Omental fat pad (tissue), 4 donors: ENCODE results near the gene MOGAT2. TPM values are rescaled to one million over a fixed set of nuclear protein-coding genes. Genes with fewer than 3 reads are reported as not detected.

Experiments used
- ATAC-seq: fragments of 150-250 bp; one replicate; pipeline ENCODE4 v1.9.1; 2016; ENCODE audit warnings: mild to moderate bottlenecking, moderate library complexity; ENCODE audit not compliant: low FRiP score
- DNase-seq: peaks from one replicate; pipeline ENCODE4 v3.0.0-alpha.2; 2019; ENCODE audit warnings: low spot score
- CTCF ChIP-seq, 3 donors: fragments of 450-650 bp; IDR thresholded peaks; one replicate each; pipeline ENCODE4 v1.5.1; 2016 to 2017; ENCODE audit warnings: antibody characterized with exemption in 3 of 3, mild to moderate bottlenecking in 3 of 3, moderate library complexity in 2 of 3
- total RNA-seq, 4 donors: library from RNA; depleted of rRNA; stranded (reverse); fragments of >200 nt; gene quantifications; one replicate each; pipeline ENCODE4 v1.1.0, GENCODE V29; 2016

MOGAT2 gene
- total RNA-seq, 4 donors from 2014 or later, result not detected

DNA sequence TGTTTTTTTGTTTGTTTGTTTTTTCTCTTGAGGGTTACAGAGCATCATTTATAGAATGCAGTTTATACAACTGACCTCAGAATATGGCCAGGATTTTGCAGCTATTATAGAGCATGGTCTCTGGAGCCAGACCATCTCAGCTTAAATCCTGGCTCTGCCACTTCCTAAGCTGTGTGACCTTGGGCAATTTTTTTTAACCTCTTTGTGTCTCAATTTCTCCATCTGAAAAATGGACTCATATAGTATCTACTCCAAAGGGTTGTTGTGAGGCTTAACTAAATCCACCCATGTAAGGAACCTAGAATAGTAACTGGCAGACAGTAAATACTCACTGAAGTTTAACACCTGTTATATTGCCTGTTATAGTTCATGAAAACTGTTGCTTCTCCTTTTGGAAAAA, 42.6 kb downstream of the MOGAT2 start:
- TF ChIP-seq CTCF (IDR thresholded peaks at IDR 0.05), result no peak
- DNase-seq, result no peak
- ATAC-seq, result no peak

DNA sequence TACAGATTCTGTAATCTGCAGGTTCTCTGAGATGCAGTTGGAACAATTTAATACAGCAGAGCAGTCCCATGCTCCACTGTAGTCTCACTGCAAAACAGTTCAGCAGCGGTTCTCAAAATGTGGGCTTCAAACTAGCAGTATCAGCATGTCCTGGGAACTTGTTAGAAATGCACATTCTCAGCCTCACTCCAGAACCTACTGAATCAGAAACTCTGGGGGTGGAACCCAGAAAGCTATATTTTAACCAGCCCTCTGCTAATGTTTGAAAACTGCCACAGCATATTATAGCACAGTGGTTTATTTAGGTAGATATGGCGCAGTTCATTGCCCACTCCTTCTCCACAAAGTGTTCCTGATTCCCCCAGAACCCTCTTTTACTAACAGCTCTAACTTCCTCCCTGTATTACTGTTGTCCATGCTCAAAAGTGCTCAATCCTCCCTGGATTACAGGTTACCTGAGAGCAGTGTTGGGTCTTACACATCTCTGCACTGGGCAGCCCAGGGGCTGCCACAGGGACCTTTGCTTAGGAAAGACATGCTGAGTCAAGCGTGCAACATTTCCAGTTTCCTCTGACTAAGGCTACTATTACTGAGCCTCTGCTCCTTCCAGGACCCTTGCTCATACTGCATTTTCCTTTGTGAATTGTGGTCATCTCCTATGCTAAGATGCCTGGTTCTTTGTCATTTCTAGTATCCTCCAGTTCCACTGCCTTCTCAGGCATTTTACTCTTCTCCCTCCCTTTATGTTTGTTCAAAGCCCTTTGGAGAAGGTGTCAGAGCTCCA, 43.3 kb downstream of the MOGAT2 start:
- TF ChIP-seq CTCF (IDR thresholded peaks at IDR 0.05), result no peak
- ATAC-seq (no peak), DNase-seq (no peak)

DNA sequence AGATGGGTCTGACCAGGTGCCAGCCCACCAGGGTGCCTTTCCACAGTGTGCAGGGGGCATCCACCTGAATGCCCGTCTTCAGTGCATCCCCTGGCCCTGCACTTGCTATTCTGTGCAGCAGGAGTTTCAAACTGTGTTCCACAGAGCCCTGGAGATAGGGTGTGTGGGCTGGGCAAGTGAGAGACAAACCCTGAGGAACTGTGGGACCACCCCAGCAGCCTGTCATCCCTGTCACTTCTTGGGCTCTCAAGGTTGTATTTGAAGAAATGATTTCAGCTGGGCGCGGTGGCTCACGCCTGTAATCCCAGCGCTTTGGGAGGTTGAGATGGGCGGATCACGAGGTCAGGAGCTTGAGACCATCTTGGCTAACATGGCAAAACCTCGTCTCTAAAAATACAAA, 44.5 kb downstream of the MOGAT2 start:
- TF ChIP-seq CTCF (IDR thresholded peaks at IDR 0.05), result no peak
- no peak for DNase-seq
- no peak for ATAC-seq

DNA sequence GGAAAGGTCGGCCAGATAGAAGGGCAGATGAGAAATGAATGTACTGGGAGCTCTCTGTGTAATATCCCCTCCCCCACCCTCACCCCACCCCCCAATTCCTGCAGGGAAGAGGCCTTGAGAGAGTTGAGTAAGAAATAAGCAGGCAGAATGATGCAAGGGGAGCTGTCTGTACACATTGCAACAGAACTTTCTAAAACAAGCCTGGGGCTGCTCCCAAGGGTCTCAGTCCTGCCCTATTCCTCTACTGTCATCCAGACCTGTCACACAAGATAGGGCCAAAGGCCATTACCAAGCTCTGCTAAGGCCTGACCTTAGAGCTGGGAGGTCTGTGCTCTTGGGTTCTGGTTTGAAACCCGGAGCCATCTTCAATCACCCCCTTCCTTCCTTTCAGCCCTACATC, 45.2 kb downstream of the MOGAT2 start:
- peak; percentile 43 for ATAC-seq
- no peak for TF ChIP-seq CTCF (IDR thresholded peaks at IDR 0.05)
- DNase-seq, result no peak

- DNase-seq (no peak), ATAC-seq (no peak)
- TF ChIP-seq CTCF (IDR thresholded peaks at IDR 0.05), result no peak
Observed at GRCh38 chr11:75763846-75764245, 46.2 kb downstream of the MOGAT2 start.

GRCh38 chr11:75765116-75765515, 47.5 kb downstream of the MOGAT2 start:
- DNase-seq, result no peak
- no peak for ATAC-seq

More at GRCh38 chr11:75765116-75765515, 47.5 kb downstream of the MOGAT2 start:
- no peak for TF ChIP-seq CTCF (IDR thresholded peaks at IDR 0.05)
